ENCODE results near the gene TPCN2.
"Not testable (repeated sequence)": the region's sequence is repeated elsewhere in the genome, so short reads cannot be mapped to it uniquely, and the experiment has no call there.

TPCN2 gene

DNA sequence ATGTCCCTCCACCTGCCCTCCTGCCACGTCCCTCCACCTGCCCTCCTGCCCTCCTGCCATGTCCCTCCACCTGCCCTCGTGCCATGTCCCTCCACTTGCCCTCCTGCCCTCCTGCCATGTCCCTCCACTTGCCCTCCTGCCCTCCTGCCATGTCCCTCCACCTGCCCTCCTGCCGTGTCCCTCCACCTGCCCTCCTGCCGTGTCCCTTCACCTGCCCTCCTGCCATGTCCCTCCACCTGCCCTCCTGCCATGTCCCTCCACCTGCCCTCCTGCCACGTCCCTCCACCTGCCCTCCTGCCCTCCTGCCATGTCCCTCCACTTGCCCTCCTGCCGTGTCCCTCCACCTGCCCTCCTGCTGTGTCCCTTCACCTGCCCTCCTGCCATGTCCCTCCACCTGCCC is 28.2 kb downstream of the TPCN2 start:
- not testable (repeated sequence) for DNase-seq

DNA sequence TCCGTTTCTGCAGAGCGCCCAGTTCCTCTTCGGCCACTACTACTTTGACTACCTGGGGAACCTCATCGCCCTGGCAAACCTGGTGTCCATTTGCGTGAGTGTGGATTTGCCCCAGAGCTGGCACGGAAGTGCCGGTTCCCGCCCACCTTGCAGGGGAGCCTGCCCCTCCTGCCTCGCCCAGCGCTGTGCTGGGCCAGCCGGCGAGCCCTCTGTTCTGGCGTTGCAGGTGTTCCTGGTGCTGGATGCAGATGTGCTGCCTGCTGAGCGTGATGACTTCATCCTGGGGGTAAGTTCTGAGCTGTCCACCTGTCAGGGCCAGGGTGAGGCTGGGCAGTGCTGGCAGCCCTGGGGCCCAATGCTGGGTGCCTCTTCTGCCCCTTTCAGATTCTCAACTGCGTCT is 29.8 kb downstream of the TPCN2 start:
- DNase-seq: no peak

DNA sequence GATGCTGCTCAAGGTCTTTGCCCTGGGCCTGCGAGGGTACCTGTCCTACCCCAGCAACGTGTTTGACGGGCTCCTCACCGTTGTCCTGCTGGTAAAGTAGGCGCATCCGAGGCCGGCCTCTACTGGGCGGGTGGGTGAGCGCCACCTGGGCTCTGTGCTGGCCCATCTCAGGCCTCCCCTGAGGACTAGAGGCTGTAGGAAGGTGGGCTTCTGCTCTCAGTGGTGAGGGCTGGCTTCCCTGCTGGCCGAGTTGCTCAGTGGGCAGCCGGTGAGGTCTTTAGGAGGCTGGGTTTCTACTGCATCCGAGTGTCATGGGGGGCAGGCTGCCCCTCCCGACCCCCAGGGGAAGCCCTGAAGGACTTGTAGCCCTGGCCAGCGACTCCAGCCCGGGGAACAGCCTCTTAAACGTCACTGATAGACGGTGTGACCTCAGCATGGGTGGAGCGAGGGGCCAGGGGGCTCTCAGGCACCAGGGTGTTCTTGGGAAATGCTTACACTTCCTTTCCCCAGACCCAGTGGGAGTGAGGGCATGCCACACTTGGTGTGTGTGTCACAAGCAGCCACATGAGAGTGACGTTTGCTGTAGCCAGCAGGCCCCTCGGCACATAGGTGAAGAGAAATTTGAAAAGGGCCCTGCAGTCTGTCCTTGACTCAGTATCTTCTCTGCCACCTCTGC is 30.3 kb downstream of the TPCN2 start:
- no peak for DNase-seq

DNA sequence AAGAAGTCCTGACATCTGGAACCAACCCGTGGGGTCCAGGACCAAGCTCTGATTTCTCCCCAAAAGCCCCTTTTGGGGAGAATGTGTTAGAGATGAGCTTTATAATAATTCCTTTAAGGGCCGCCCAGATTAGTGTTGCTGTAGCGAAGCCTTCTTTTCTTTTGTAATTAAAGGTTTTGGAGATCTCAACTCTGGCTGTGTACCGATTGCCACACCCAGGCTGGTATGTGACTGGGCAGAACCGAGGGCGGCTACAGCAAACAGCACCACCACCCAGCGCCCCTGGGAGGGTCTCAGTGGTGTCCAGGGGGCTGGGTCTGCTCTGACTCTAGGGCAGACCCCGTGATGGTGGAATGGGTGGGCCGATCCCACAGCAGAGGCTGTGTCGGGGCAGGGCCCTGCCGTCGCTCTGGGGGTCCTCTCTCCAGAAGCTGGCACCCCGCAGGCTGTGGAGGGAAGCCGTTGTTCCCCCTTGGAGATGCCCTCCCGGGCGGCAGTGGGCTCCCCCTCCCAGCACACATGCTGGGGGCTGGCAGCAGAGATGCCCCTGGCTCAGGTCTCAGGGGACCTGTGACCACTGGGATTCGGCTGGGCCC is 31.0 kb downstream of the TPCN2 start:
- no peak for DNase-seq

DNA sequence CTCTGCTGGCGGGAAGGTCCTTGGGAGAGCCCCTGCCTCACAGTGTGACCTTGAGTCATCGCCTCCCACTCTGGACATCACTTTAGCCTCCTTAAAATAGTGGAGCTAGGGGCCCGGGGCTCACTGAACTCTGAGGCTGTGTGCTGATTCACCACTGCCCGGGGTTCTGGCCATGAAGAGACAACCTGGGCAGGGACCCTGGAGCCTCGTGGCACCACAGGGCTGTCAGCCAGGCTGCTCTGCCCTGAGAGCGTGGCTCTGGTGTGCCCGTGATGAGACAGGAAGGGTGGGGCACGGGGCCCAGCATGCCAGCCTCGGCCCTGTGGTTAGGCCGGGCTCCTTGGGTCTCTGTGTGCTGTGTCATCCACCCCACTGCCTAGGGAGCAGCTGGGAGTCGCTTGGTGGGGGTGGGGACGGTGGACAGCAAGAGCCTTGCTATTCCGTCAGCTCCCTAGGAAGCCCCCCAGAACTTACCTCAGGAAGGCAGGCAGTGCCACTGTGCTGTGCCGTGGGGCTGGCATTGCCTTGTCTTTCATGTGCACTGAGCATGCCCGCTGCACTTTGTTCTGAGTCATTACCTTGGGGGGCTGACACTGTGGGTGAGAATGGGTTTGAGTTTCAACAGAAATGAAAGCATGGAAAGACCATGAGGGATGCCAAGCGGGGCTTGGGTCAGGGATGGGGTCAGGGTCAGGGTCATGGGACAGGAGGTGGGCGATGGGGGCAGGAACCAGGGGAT is 31.7 kb downstream of the TPCN2 start:
- no peak for DNase-seq

DNA sequence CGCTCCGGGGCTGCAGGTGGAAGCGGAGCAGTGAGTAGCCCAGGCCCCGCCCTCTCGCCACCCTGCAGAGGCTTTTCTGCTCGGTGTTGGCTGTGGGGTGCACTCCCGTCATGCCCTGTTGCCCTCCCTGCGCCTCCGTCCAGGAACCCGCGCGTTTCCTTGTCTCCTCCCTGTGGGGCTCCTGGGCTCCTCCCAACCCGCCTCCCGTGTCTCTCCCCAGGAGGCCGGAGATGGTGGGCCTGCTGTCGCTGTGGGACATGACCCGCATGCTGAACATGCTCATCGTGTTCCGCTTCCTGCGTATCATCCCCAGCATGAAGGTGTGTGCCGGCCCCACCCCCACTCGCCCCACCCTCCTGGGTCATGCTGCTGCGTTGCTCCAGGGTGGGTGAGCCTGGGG is 32.4 kb downstream of the TPCN2 start:
- no peak for DNase-seq

DNA sequence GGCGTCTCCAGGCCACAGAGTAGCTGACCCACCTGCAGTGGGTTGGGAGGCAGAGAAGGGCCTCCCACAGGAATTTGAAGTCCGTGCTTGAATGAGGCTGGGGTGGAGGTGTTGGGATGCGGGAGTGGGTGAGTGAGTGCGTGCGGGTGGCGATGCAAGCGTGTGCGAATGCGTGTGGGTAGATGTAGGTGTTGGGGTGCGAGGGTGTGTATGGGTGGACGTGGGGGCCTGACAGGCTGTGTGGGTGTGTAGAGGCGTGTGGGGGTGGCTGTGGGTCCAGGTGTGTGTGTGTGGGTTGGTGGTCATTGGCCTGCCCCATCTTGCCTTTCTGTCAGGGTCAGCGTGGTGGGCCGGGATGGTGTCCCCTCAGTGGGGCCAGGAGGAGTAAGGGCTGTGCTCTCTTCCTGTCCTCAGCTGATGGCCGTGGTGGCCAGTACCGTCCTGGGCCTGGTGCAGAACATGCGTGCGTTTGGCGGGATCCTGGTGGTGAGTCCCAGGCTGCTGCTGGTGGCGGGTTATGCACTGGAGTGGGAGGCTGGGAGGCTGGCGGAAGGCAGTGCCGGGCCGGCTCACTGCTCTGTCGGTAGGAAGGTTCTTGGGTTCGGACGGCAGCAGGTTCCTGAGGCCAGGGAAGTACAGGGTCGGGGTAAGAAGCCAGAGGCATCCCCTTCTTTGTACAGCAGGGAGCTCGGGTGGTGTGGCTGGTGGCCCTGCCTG is 35.0 kb downstream of the TPCN2 start:
- DNase-seq: no peak

DNA sequence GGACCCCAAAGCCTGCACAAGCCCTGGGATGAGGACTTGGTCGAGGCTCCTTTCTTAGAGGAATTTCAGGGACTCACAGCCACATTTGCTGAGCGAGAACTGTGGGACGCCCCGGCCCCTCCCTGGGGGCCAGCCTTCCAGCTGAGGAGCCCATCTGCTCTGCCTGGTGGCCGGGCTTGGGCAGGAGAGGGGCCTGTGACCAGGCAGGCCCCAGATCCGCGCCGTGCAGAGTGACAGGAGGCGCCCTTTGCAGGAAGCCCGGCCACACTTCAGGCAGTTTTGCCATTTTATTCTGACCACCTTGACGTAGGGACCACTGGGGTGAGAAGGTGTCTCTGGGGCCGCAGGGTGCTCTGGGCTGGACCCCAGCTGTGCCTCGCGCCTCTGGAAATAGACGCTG is 35.6 kb downstream of the TPCN2 start:
- no peak for DNase-seq

DNA sequence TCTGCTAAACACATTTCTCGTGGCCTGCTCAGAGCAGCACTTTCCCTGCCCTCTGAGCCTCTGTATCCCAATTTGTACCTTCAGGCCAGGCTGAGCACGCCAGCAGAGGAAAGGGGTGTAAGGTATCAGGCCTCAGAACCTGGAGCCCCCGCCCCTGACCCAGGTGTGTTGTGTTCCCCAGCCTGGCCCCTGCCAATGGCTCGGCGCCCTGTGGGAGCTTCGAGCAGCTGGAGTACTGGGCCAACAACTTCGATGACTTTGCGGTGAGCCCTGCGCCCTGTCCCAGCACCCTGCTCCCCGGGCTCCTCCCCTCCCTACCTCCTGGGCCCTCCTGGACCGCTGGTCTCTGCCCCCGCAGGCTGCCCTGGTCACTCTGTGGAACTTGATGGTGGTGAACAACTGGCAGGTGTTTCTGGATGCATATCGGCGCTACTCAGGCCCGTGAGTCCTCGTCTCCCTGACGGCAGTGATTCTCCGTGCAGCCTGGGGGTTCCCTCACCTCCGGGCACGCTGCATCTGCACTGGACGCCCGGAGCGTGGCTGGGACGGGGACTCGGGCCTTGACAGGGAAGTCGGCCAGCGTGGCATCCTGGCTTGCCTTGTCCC is 36.9 kb downstream of the TPCN2 start:
- no peak for DNase-seq

DNA sequence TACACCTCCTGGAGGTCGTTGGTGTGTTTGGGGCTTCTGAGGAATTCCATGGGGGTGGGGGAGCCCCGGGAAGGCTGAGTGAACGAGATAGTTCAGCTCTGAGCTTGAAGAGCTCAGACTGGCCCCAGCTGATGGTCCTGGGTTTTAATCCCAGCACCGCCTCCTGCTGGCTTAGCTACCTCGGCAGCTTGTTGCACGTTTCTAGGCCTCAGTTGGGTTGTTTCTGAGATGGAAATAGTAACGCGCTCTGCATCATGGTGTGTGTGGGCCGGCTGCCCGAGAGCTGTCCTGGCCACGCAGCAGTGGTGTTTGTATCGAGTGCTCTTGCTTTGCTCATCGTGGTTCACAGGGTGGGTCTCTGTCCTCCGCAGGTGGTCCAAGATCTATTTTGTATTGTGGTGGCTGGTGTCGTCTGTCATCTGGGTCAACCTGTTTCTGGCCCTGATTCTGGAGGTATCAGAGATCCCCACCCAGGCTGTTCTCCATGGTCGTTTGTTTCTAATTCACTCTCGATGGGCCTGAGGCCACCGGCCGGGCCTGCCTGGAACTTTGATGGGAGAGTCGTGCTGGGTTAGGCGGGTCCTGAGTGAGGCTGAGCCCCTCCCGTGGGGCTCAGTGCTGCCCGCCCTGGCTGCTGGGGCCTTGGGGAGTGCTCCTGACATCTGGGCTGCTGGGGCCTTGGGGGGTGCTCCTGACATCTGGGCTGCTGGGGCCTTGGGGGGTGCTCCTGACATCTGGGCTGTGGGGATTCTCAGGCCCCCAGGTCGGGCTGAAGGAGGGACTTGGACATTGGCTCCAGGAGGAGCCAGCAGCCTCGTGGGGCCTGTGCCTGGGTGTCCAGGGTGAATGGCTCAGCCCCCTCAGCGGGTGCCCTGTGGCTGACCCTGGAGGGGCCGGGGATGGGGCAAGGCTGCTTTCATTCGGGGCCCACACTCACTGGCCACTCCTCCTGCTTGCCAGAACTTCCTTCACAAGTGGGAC is 37.7 kb downstream of the TPCN2 start:
- no peak for DNase-seq

DNA sequence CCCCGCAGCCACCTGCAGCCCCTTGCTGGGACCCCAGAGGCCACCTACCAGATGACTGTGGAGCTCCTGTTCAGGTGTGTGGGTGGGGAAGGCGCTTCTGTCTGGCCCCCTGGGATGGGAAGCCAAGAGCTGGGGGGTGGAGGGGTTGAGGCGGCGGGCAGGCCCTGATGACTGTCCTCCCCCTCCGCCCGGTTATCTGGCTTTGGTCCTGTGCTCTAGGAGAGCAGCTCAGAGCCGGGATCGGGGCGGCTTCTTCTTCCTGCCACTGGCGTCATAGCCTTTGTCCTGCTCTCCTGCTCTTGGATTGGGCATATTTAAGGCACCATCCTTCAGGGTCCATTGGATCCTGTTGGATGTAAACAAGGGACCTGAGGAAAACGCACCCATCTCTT is 38.4 kb downstream of the TPCN2 start:
- DNase-seq: no peak

DNA sequence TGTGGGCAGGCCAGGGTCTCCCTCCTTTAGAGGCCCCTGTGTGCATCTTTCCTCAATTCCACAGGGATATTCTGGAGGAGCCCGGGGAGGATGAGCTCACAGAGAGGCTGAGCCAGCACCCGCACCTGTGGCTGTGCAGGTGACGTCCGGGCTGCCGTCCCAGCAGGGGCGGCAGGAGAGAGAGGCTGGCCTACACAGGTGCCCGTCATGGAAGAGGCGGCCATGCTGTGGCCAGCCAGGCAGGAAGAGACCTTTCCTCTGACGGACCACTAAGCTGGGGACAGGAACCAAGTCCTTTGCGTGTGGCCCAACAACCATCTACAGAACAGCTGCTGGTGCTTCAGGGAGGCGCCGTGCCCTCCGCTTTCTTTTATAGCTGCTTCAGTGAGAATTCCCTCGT is 39.1 kb downstream of the TPCN2 start:
- DNase-seq: no peak

DNA sequence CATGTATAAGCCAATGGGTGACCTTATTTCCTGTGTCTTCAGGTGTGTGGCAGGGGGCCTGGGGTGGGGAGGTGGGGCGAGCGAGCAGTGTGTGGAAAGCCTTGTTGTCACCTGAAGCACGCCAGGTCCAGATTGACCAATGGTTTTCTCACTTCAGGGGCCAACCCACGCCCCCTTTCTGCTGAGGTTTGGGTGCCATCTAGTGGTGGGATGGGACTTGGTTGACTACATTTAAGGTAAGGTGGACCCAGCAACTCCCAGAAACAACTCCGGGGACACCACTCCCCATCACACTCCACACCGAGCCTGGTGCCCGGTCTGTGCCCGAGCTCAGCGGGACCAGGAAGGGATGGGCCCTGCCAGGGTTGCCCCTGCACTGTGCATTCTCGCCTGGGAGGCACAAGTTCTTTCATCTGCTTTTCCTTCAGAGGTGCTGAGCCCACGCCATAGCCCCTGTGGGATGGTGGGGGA is 40.0 kb downstream of the TPCN2 start:
- peak; percentile 46 for DNase-seq

DNA sequence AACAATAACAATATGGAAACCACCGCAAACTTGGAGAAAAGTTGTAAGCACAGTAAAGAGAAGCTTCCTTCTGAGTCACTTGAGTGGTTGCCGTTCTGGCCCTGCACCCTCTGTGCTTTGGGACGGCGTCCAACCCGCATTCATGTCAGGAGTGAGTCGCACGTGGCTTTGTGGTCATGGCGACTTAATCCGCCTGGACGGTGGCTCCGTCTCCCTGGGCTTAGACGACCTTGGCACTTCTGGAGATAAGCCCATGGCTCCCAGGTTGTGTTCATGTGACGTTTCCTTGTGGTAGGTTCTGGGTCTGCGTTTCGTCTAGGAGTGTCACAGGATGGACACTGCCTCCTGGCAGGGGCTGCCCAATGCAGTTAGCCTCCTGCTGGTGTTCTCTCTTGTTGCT is 40.5 kb downstream of the TPCN2 start:
- peak; percentile 36 for DNase-seq

DNA sequence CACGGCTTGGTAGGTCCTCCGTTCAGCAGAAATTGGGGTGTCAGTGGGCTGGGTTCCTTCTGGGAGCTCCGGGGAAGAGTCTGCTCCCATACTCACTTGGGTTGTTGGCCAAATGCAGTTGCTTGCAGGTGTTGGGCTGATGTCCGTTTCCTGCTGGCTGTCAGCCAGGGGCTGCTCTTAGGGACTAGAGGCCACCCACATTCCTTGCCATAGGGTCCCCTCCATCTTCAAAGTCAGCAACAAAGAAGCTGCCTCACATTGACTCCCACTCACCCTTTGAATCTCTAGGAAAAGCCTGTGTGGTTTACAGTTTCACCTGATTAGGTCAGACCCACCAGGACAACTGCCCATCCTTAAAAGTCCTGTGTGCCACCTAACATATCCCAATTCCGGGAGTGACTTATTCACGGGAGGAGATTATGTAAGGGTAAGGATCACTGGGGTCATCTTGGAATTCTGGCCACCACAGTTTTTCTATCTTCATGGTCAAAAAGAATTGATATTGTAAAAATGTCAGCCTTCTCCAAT is 43.0 kb downstream of the TPCN2 start:
- no peak for DNase-seq

DNA sequence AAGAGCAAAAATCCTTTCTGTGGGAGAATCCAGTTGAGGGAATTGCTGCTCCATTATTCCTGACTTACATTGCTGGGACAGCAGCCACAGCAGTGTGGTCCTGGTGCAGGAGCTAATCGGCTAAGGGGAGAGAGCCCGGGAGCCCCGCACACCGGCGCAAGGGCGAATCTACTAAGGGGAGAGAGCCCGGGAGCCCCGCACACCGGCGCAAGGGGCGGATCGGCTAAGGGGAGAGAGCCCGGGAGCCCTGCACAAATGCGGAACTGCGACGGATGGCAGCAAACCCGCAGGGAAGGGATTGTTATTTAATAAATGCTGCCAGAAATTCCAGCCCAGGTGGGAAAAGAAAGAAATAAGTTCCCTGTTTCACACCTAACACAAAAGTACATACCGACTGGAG is 43.5 kb downstream of the TPCN2 start:
- DNase-seq: no peak

DNA sequence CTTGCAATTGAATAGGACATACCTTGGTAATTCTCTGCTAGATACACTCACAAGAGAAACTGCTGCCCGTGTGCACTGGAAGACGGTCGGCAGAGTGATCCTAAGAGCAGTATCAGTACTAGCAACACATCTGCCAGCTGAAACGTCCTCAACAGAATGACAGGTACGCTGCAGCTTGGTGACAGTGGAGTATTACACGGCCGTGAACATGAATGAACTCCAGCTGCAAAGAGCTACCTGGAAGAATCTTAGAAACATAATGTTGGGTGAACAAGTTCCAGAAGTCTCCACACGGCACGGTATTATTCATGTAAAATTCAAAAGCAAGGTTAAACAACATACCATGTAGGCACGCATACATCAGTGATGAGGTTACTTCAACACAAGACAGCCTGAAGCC is 44.4 kb downstream of the TPCN2 start:
- DNase-seq: no peak

DNA sequence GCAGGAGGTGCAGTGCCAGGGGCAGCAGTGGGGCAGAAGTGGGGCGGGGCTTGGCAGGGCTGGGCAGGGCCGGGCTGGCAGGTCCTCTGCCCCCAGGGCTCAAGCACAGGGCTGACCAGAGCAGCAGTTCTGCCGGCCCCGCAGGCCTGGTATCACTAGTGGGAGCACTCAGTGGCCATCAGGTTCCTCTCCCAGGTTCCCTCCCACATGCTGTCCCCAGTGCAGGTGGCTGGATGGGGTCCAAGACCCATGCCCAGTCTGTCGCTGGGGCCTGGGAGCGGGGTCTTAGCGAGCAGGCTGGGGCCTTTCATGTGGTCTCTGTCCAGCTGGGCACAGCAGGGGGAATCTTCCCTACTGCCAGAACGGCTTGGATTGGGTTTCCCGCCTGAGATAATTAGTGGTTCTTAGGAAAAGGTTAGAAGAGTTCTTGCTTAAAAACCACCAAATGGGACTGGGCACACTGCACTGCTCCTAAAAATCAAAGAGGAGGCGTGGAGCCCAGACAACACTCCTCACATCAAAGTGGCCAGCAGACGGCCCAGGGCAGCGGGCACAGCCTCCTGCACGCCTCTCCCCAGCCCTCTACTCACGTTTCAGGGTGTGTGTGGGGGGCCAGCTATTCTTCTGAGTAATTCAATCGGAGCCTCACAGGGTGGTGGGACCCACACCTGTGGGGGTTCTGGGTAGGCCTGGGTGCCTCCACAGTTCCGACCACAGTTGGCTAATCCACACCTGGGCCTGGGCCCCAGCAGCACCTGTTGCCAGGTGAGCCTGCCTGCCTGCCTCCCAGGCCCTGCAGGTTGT is 45.6 kb downstream of the TPCN2 start:
- no peak for DNase-seq

DNA sequence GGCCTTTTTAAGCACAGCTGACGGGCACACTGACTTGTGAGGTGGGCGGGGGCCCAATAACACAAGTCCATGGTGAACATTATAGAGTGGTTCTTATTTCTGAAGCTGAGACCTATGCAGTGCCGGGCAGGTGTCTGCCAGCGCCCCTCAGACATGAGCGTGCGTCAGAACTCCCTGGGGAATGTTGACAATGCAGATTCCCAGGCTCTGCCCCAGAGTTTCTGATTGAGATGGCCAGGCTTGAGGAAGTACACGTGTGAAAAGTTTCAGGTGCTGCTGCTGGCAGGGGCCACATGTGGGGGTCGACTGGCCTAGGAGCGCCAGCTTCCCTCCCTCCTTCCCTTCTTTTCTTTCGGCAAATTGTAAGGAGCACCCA is 46.2 kb downstream of the TPCN2 start:
- DNase-seq: no peak

DNA sequence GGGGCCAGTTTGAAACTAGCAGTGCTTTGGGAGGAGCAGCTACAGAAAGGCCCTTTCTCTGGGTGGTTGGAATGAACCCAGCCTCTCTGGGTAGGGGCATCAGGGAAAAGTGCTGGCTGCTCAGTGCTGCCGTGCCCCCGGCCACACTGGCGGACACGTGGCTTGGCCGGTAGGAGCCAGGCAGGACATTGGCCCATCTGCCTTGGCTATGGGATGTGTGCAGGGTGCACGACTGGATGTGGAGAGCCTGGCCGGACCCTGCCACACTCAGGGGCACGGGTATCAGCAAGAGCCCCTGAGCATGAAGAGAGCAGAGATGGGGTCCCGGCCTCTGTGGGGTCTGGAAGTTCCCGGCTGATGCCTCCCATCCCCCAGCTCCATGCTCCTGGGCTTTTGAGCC is 46.6 kb downstream of the TPCN2 start:
- no peak for DNase-seq

DNA sequence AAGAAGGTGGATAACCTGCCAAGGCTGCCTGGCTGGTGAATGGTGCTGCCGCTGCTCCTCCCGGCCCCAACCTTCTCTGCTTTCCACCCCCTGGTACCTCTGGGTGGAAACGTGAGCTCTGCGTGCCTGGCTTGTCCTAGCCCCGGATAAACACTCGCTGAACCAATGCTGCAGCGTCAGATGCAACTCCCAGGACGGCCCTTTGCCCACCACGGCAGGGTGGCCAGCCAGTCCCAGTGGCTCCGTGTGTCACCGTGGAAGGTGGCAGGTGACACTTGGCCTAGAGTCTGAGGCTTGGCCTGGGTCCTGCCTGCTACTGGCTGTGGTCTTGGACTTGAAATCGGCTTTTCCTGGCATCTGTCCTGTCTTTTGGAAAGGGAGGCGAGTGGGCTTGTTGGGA is 47.7 kb downstream of the TPCN2 start:
- no peak for DNase-seq
